IMR-90 (cell line): ENCODE measurements around the gene PRKN. TPM values are rescaled to one million over a fixed set of nuclear protein-coding genes. Genes with fewer than 3 reads are reported as not detected.

Experiments
- ATAC-seq: fragments of 200-7000 bp; cut with Tn5 transposase; 2 replicates; pipeline ENCODE4 v1.9.1; 2020; ENCODE audit warnings: low read depth, mild to moderate bottlenecking, moderate library complexity
- BruUV-seq: library from RNA; stranded (reverse); fragments of 400-500 nt; replicated peaks from 2 replicates; lab custom pipeline; 2021; lab: Mats Ljungman, UMichigan
- CTCF ChIA-PET: fragments of 300-600 bp; formaldehyde crosslinking; extraction: SDS; loops from one replicate; lab custom pipeline; 2021; ENCODE audit warnings: antibody characterized with exemption; lab: Yijun Ruan, JAX
- POLR2A ChIA-PET: fragments of 300-600 bp; sonication (Branson Sonifier 250); formaldehyde crosslinking; loops from one replicate; lab custom pipeline; 2022; ENCODE audit warnings: antibody characterized with exemption; ENCODE audit not compliant: unreplicated experiment; lab: Charles Lee
- DNase-seq: peaks from one replicate; pipeline ENCODE4 v3.0.0; 2013
- H2AFZ ChIP-seq: replicated peaks from 2 replicates; pipeline ENCODE3; 2013; ENCODE audit warnings: low read length, mild to moderate bottlenecking; ENCODE audit not compliant: poor library complexity
- H2AK5ac ChIP-seq: 2 replicates; pipeline ENCODE4 v1.6.1; 2013; ENCODE audit warnings: low read depth, low read length, inconsistent platforms
- H2AK9ac ChIP-seq: replicated peaks from 2 replicates; pipeline ENCODE3; 2013; ENCODE audit warnings: mild to moderate bottlenecking, low read depth, low read length, moderate library complexity; ENCODE audit not compliant: poor library complexity
- H2BK120ac ChIP-seq: 2 replicates; pipeline ENCODE4 v1.6.1; 2013; ENCODE audit warnings: low read depth, low read length, inconsistent platforms
- H2BK15ac ChIP-seq: 3 replicates; pipeline ENCODE4 v1.6.1; 2013; ENCODE audit warnings: low read depth, low read length, inconsistent platforms
- H2BK20ac ChIP-seq: 2 replicates; pipeline ENCODE4 v1.6.1; 2013; ENCODE audit warnings: low read depth, mild to moderate bottlenecking, inconsistent platforms, low read length, moderate library complexity
- H2BK5ac ChIP-seq: 2 replicates; pipeline ENCODE4 v1.6.1; 2013; ENCODE audit warnings: mild to moderate bottlenecking, low read depth, low read length, inconsistent platforms; ENCODE audit not compliant: poor library complexity, severe bottlenecking
- H3K14ac ChIP-seq: replicated peaks from 2 replicates; pipeline ENCODE4 v1.6.1; 2013; ENCODE audit warnings: low read depth, low read length, inconsistent platforms
- H3K18ac ChIP-seq: 2 replicates; pipeline ENCODE4 v1.6.1; 2013; ENCODE audit warnings: low read depth, low read length, control low read depth
- H3K23ac ChIP-seq: 2 replicates; pipeline ENCODE4 v1.6.1; 2013; ENCODE audit warnings: low read depth, low read length, inconsistent platforms
- H3K27ac ChIP-seq: 2 replicates; pipeline ENCODE4 v1.5.1; 2013; ENCODE audit warnings: mild to moderate bottlenecking, control low read depth, low read length; ENCODE audit not compliant: insufficient read depth
- H3K27me3 ChIP-seq: 2 replicates; pipeline ENCODE4 v1.6.1; 2013; ENCODE audit warnings: low read length; ENCODE audit not compliant: control insufficient read depth, insufficient read depth
- H3K36me3 ChIP-seq: 2 replicates; pipeline ENCODE4 v1.6.1; 2013; ENCODE audit warnings: low read length, mixed read lengths; ENCODE audit not compliant: control insufficient read depth, insufficient read depth
- H3K4ac ChIP-seq: 2 replicates; pipeline ENCODE4 v1.6.1; 2013; ENCODE audit warnings: low read depth, low read length, inconsistent platforms
- H3K4me1 ChIP-seq: 2 replicates; pipeline ENCODE4 v1.6.1; 2013; ENCODE audit warnings: low read length, mixed read lengths; ENCODE audit not compliant: control insufficient read depth, insufficient read depth
- H3K4me2 ChIP-seq: 2 replicates; pipeline ENCODE4 v1.6.1; 2013; ENCODE audit warnings: low read depth, mild to moderate bottlenecking, control low read depth, low read length, moderate library complexity
- H3K4me3 ChIP-seq: 2 replicates; pipeline ENCODE4 v1.5.1; 2013; ENCODE audit warnings: low read depth, mild to moderate bottlenecking, control low read depth, low read length, moderate library complexity; ENCODE audit not compliant: insufficient read depth
- H3K56ac ChIP-seq: 2 replicates; pipeline ENCODE4 v1.6.1; 2013; ENCODE audit warnings: low read length, inconsistent platforms; ENCODE audit not compliant: insufficient read depth; ENCODE audit errors: extremely low read depth
- H3K79me1 ChIP-seq, 2 experiments: 2 replicates each; pipeline ENCODE4 v1.6.1; 2013; ENCODE audit warnings: low read length in 2 of 2, inconsistent platforms in 1 of 2, low read depth in 1 of 2
- H3K9ac ChIP-seq: 2 replicates; pipeline ENCODE4 v1.6.1; 2013; ENCODE audit warnings: low read depth, low read length, control low read depth
- H3K9me1 ChIP-seq: 2 replicates; pipeline ENCODE4 v1.6.1; 2013; ENCODE audit warnings: low read length, inconsistent platforms; ENCODE audit not compliant: insufficient read depth
- H3K9me3 ChIP-seq: 2 replicates; pipeline ENCODE4 v1.6.1; 2013; ENCODE audit warnings: low read length; ENCODE audit not compliant: control insufficient read depth, insufficient read depth
- H4K20me1 ChIP-seq: 2 replicates; pipeline ENCODE4 v1.6.1; 2013; ENCODE audit warnings: low read length, inconsistent platforms; ENCODE audit not compliant: insufficient read depth
- H4K5ac ChIP-seq: 2 replicates; pipeline ENCODE4 v1.6.1; 2013; ENCODE audit warnings: mild to moderate bottlenecking, low read depth, low read length, control low read depth
- H4K8ac ChIP-seq, 2 experiments: 2 replicates each; pipeline ENCODE4 v1.6.1; 2013; ENCODE audit warnings: low read depth in 2 of 2, low read length in 2 of 2, control low read depth in 1 of 2, inconsistent platforms in 1 of 2
- H4K91ac ChIP-seq: 2 replicates; pipeline ENCODE4 v1.6.1; 2013; ENCODE audit warnings: low read depth, low read length, inconsistent platforms; ENCODE audit not compliant: insufficient read depth
- BHLHE40 ChIP-seq: fragments of 150-350 bp; IDR thresholded peaks from 2 replicates; pipeline ENCODE4 v1.6.1; 2016; ENCODE audit warnings: mild to moderate bottlenecking, low read depth, low read length
- CEBPB ChIP-seq: IDR thresholded peaks from 2 replicates; pipeline ENCODE4 v1.6.1; 2012; ENCODE audit warnings: low read depth, low read length, improper control_type of control experiment
- CHD1 ChIP-seq: IDR thresholded peaks from 2 replicates; pipeline ENCODE4 v1.6.1; 2012; ENCODE audit warnings: low read depth, low read length, improper control_type of control experiment
- CTCF ChIP-seq: conservative IDR thresholded peaks from 2 replicates; pipeline ENCODE4 v1.5.1; 2012; ENCODE audit warnings: mild to moderate bottlenecking, low read depth, low read length, improper control_type of control experiment
- ELK1 ChIP-seq: fragments of 150-350 bp; IDR thresholded peaks from 2 replicates; pipeline ENCODE4 v1.6.1; 2016; ENCODE audit warnings: low read depth, mild to moderate bottlenecking, low read length, moderate library complexity, borderline replicate concordance
- FOS ChIP-seq: fragments of 150-350 bp; IDR thresholded peaks from 2 replicates; pipeline ENCODE4 v1.6.1; 2016; ENCODE audit warnings: low read depth, low read length
- MAFK ChIP-seq: IDR thresholded peaks from 2 replicates; pipeline ENCODE4 v1.6.1; 2012; ENCODE audit warnings: low read depth, low read length, improper control_type of control experiment
- MAZ ChIP-seq: IDR thresholded peaks from 2 replicates; pipeline ENCODE4 v1.6.1; 2012; ENCODE audit warnings: low read depth, mild to moderate bottlenecking, low read length, improper control_type of control experiment, moderate library complexity, borderline replicate concordance
- MXI1 ChIP-seq: IDR thresholded peaks from 2 replicates; pipeline ENCODE4 v1.6.1; 2012; ENCODE audit warnings: low read depth, mild to moderate bottlenecking, low read length, moderate library complexity, borderline replicate concordance
- NFE2L2 ChIP-seq: fragments of 150-350 bp; IDR thresholded peaks from 2 replicates; pipeline ENCODE4 v1.6.1; 2016; ENCODE audit warnings: low read depth, mild to moderate bottlenecking, low read length
- POLR2A ChIP-seq: IDR thresholded peaks from 2 replicates; pipeline ENCODE4 v1.6.1; 2012; ENCODE audit warnings: mild to moderate bottlenecking, low read depth, low read length
- RAD21 ChIP-seq: IDR thresholded peaks from 2 replicates; pipeline ENCODE4 v1.6.1; 2012; ENCODE audit warnings: low read length, improper control_type of control experiment
- RCOR1 ChIP-seq: IDR thresholded peaks from 2 replicates; pipeline ENCODE4 v1.6.1; 2012; ENCODE audit warnings: mild to moderate bottlenecking, low read length, improper control_type of control experiment; ENCODE audit not compliant: insufficient replicate concordance
- RFX5 ChIP-seq: IDR thresholded peaks from 2 replicates; pipeline ENCODE4 v1.8.0; 2012; ENCODE audit warnings: low read depth, mild to moderate bottlenecking, low read length, moderate library complexity
- SMC3 ChIP-seq: fragments of 150-350 bp; IDR thresholded peaks from 2 replicates; pipeline ENCODE4 v1.6.1; 2016; ENCODE audit warnings: low read depth, mild to moderate bottlenecking, antibody characterized with exemption, low read length, moderate library complexity
- USF2 ChIP-seq: fragments of 150-350 bp; IDR thresholded peaks from 2 replicates; pipeline ENCODE4 v1.6.1; 2017; ENCODE audit warnings: mild to moderate bottlenecking, antibody characterized with exemption, low read length, low read depth
- WGBS, 2 experiments: methylation state at CpG; one replicate each; pipeline versions ENCODE4 v1.1.5 to v1.1.7; 2013; ENCODE audit warnings: missing lambda C conversion rate in 2 of 2; ENCODE audit not compliant: insufficient read length in 1 of 2; ENCODE audit errors: extremely low coverage in 2 of 2; 5-methylcytosine and 5-hydroxymethylcytosine counted together
- dilution Hi-C: fragments of 300-500 bp; cut with HindIII; formaldehyde crosslinking; loops from one replicate; pipeline ENCODE4 v1.14.3; 2018; ENCODE audit warnings: low sequenced_read_pairs; ENCODE audit not compliant: unreplicated experiment
- in situ Hi-C: fragments of 300-500 bp; cut with MboI; formaldehyde crosslinking; loops from 3 replicates; pipeline ENCODE4 v1.14.3; 2019; ENCODE audit warnings: low sequenced_read_pairs, inconsistent platforms, mixed read lengths
- intact Hi-C: fragments of 100-400 bp; cut with micrococcal nuclease; formaldehyde crosslinking; loops from 2 replicates; pipeline ENCODE4 v1.10.0; 2022
- polyA plus RNA-seq, 3 experiments: library from polyadenylated mRNA; depleted of rRNA; stranded (reverse); fragments of >200 nt; gene quantifications; 2 replicates each; pipeline ENCODE4 v1.2.3, GENCODE V29; 2012; ENCODE audit warnings: low replicate concordance in 1 of 3
- total RNA-seq: library from RNA; depleted of rRNA; stranded (reverse); fragments of >200 nt; gene quantifications from 2 replicates; pipeline ENCODE4 v1.2.3, GENCODE V29; 2012

The PRKN gene
- total and polyA plus RNA-seq, 2 of the 4 experiments (the other 2 are of a cell fraction), result 0.15 to 0.18 TPM

GRCh38 chr6:161341638-161342037 lies 1385.9 kb downstream of the PRKN start:
- no peak for DNase-seq
- ChIA-PET CTCF (no interaction called here), POLR2A (no interaction called here)
- no peak overlapping the region for H2BK15ac ChIP-seq
- BruUV-seq, result no TSS peak
- H3K4me2 ChIP-seq, result no peak overlapping the region
- H3K4ac ChIP-seq, result no peak overlapping the region
- no peak overlapping the region for H3K23ac ChIP-seq
- dilution Hi-C loops (no loop called here), intact Hi-C loops (no loop called here), in situ Hi-C loops (no loop called here)
- no peaks in the 10 kb centered on the region for H3K36me3 ChIP-seq
- H3K4me3 ChIP-seq, result no peak overlapping the region
- TF ChIP-seq MAFK (no peak), POLR2A (no peak), RCOR1 (no peak), USF2 (no peak), CEBPB (no peak), RFX5 (no peak), NFE2L2 (no peak), MXI1 (no peak), CTCF (no peak), CHD1 (no peak), SMC3 (no peak), FOS (no peak), RAD21 (no peak), MAZ (no peak), ELK1 (no peak), BHLHE40 (no peak)
- no peak overlapping the region for H3K9ac ChIP-seq
- no peak overlapping the region for H3K56ac ChIP-seq
- H3K4me1 ChIP-seq, result no peaks in the 10 kb centered on the region
- H4K91ac ChIP-seq, result no peak overlapping the region
- 56% methylated on average over 3 of the region's 4 CpGs; no CpG with 5 or more reads in 1 of the 2 experiments for WGBS, 2 experiments
- no peaks in the 10 kb centered on the region for H3K9me3 ChIP-seq
- H2AK5ac ChIP-seq, result no peak overlapping the region
- H3K79me1 ChIP-seq, result no peaks in the 10 kb centered on the region
- H3K14ac ChIP-seq, result no peak overlapping the region
- H2BK120ac ChIP-seq, result no peak overlapping the region
- no peaks in the 10 kb centered on the region for H4K20me1 ChIP-seq
- H3K18ac ChIP-seq, result no peak overlapping the region
- no peak overlapping the region for H2BK20ac ChIP-seq
- no peak overlapping the region for H4K5ac ChIP-seq
- H3K27ac ChIP-seq, result no peak overlapping the region
- H2AK9ac ChIP-seq, result no peak overlapping the region
- H4K8ac ChIP-seq, result no peak overlapping the region
- no peaks in the 10 kb centered on the region for H3K9me1 ChIP-seq
- H2BK5ac ChIP-seq, result no peak overlapping the region
- ATAC-seq, result no peak
- no peaks in the 10 kb centered on the region for H3K27me3 ChIP-seq
- H2AFZ ChIP-seq, result no peak overlapping the region
